Lung microvascular endothelial cell (primary cell): Measurements from ENCODE around the gene PTCD1. TPM values are rescaled to one million over a fixed set of nuclear protein-coding genes. Genes with fewer than 3 reads are reported as not detected.

Experiments used
- DNase-seq, 2 donors: peaks; one replicate each; pipeline versions ENCODE4 v3.0.0 to v3.0.0-alpha.2; 2010; ENCODE audit warnings: low read depth in 2 of 2
- total RNA-seq: library from RNA; depleted of rRNA; stranded (reverse); fragments of >200 nt; gene quantifications from 2 replicates; pipeline ENCODE4 v1.2.1, GENCODE V29; 2014

The PTCD1 gene
- total RNA-seq, 1 donor from 2014 or later: 4.2 TPM

- DNase-seq: no peak
Measured at GRCh38 chr7:99369767-99370391, 68.7 kb downstream of the PTCD1 start.

GRCh38 chr7:99368750-99369389 is 69.7 kb downstream of the PTCD1 start:
- DNase-seq: no peak

Other genes starting within 250 kb of the PTCD1 start
- gene KPNA7, start 230.7 kb downstream of the PTCD1 start, total RNA-seq: not detected in 2 replicates
- 0.22 TPM in 1 of 2 replicates, not detected in the other for gene MYH16, start 166.0 kb downstream of the PTCD1 start, total RNA-seq
- 153 and 182 TPM in 2 replicates for gene ARPC1A, start 112.9 kb downstream of the PTCD1 start, total RNA-seq
- gene ARPC1B, start 64.1 kb downstream of the PTCD1 start, total RNA-seq: 275 and 340 TPM in 2 replicates
- 15.7 and 17.9 TPM in 2 replicates for gene PDAP1, start 30.2 kb downstream of the PTCD1 start, total RNA-seq
- 73.0 and 75.0 TPM in 2 replicates for gene BUD31, start 29.8 kb downstream of the PTCD1 start, total RNA-seq
- gene CPSF4, start 145 bp upstream of the PTCD1 start, total RNA-seq: 16.3 and 17.4 TPM in 2 replicates
- 359 and 414 TPM in 2 replicates for gene ATP5MF, start 27.4 kb upstream of the PTCD1 start, total RNA-seq
- gene ZNF789, start 34.1 kb upstream of the PTCD1 start, total RNA-seq: 2.4 and 3.6 TPM in 2 replicates
- 17.2 and 25.8 TPM in 2 replicates for gene ZNF394, start 61.5 kb upstream of the PTCD1 start, total RNA-seq
- 6.1 and 7.5 TPM in 2 replicates for gene ZKSCAN5, start 65.9 kb upstream of the PTCD1 start, total RNA-seq
- 3.3 and 3.8 TPM in 2 replicates for gene FAM200A, start 113.3 kb upstream of the PTCD1 start, total RNA-seq
- gene ZNF655, start 119.8 kb upstream of the PTCD1 start, total RNA-seq: 4.6 and 9.5 TPM in 2 replicates
- gene TMEM225B, start 159.5 kb upstream of the PTCD1 start, total RNA-seq: 0.22 TPM in 1 of 2 replicates, not detected in the other
- 7.4 and 12.1 TPM in 2 replicates for gene ZSCAN25, start 178.1 kb upstream of the PTCD1 start, total RNA-seq
- gene CYP3A5, start 241.2 kb upstream of the PTCD1 start, total RNA-seq: not detected in 2 replicates